Activated B cell treated with CpG ODN at 0.5 μM for 24 hours (primary cell): ENCODE data around the gene NEDD8. TPM values are rescaled to one million over a fixed set of nuclear protein-coding genes. Genes with fewer than 3 reads are reported as not detected.
A peak's percentile ranks its signal among the peaks of the same experiment; 100 is the strongest.
"Not testable (repeated sequence)": the region's sequence is repeated elsewhere in the genome, so short reads cannot be mapped to it uniquely, and the experiment has no call there.

Experiments
- ATAC-seq: fragments of 200-7000 bp; cut with Tn5 transposase; one replicate; pipeline ENCODE4 v1.10.0; 2021; ENCODE audit warnings: low read depth, mild to moderate bottlenecking, moderate library complexity
- CTCF ChIA-PET: fragments of 350-600 bp; sonication (Branson Sonifier 250); formaldehyde crosslinking; loops from one replicate; lab custom pipeline; 2021; ENCODE audit warnings: antibody characterized with exemption; lab: Charles Lee
- POLR2A ChIA-PET: fragments of 350-600 bp; sonication (Branson Sonifier 250); formaldehyde crosslinking; loops from one replicate; lab custom pipeline; 2021; ENCODE audit warnings: antibody characterized with exemption; lab: Charles Lee
- DNase-seq: peaks from one replicate; pipeline ENCODE4 v3.0.0; 2022
- H3K27ac Mint-ChIP-seq: one replicate; pipeline ENCODE4 v1.8.0; 2020; ENCODE audit warnings: mixed read lengths
- H3K27me3 Mint-ChIP-seq: one replicate; pipeline ENCODE4 v1.8.0; 2021; ENCODE audit warnings: mixed read lengths
- H3K36me3 Mint-ChIP-seq: one replicate; pipeline ENCODE4 v1.8.0; 2021; ENCODE audit warnings: low read depth, mixed read lengths
- H3K4me1 Mint-ChIP-seq: one replicate; pipeline ENCODE4 v1.8.0; 2021; ENCODE audit warnings: mixed read lengths
- H3K4me3 Mint-ChIP-seq: one replicate; pipeline ENCODE4 v1.8.0; 2020; ENCODE audit warnings: mild to moderate bottlenecking, mixed read lengths
- H3K9me3 Mint-ChIP-seq: one replicate; pipeline ENCODE4 v1.8.0; 2020; ENCODE audit warnings: mixed read lengths
- intact Hi-C: fragments of 100-400 bp; cut with micrococcal nuclease; formaldehyde crosslinking; loops from one replicate; pipeline ENCODE4 v1.15.1; 2024
- total RNA-seq: library from RNA; stranded (reverse); gene quantifications from 2 replicates; pipeline ENCODE4 v1.2.3, GENCODE V29; 2022
- TF ChIP-seq, protein P1 (sequence below): fragments of 200-600 bp; IDR thresholded peaks from one replicate; pipeline ENCODE4 v1.8.0; 2022; ENCODE audit warnings: antibody characterized with exemption, mild to moderate bottlenecking

Gene NEDD8
- total RNA-seq, 1 donor from 2014 or later, result 129 TPM

GRCh38 chr14:24247422-24247821 is 15.3 kb upstream of the NEDD8 start:
- no peaks in the 10 kb centered on the region for H3K27me3 Mint-ChIP-seq
- H3K4me1 Mint-ChIP-seq, result peaks cover 27% of the 10 kb centered on the region
- ATAC-seq, result no peak
- TF ChIP-seq, protein P1, sequence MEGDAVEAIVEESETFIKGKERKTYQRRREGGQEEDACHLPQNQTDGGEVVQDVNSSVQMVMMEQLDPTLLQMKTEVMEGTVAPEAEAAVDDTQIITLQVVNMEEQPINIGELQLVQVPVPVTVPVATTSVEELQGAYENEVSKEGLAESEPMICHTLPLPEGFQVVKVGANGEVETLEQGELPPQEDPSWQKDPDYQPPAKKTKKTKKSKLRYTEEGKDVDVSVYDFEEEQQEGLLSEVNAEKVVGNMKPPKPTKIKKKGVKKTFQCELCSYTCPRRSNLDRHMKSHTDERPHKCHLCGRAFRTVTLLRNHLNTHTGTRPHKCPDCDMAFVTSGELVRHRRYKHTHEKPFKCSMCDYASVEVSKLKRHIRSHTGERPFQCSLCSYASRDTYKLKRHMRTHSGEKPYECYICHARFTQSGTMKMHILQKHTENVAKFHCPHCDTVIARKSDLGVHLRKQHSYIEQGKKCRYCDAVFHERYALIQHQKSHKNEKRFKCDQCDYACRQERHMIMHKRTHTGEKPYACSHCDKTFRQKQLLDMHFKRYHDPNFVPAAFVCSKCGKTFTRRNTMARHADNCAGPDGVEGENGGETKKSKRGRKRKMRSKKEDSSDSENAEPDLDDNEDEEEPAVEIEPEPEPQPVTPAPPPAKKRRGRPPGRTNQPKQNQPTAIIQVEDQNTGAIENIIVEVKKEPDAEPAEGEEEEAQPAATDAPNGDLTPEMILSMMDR, result no peak
- peak overlapping the region; percentile 65 for H3K27ac Mint-ChIP-seq
- no peak overlapping the region for H3K4me3 Mint-ChIP-seq
- no peak for DNase-seq
- CTCF ChIA-PET, result interaction anchor here (0.9 to 3.1 kb wide), 5 partner anchors 23 to 61 kb away, joined by 3 to 15 read pairs (median 4); partner anchors contain the start of gene CIDEB
- POLR2A ChIA-PET, result interaction anchor here (0.6 to 11.1 kb wide), 16 partner anchors 10 to 1402 kb away, joined by 3 to 242 read pairs (median 4); partner anchors contain the start of genes CHMP4A, DCAF11, DHRS1 and MDP1
- peaks cover 13% of the 10 kb centered on the region for H3K36me3 Mint-ChIP-seq
- intact Hi-C loops, result no loop called here
- H3K9me3 Mint-ChIP-seq, result no peaks in the 10 kb centered on the region

DNA sequence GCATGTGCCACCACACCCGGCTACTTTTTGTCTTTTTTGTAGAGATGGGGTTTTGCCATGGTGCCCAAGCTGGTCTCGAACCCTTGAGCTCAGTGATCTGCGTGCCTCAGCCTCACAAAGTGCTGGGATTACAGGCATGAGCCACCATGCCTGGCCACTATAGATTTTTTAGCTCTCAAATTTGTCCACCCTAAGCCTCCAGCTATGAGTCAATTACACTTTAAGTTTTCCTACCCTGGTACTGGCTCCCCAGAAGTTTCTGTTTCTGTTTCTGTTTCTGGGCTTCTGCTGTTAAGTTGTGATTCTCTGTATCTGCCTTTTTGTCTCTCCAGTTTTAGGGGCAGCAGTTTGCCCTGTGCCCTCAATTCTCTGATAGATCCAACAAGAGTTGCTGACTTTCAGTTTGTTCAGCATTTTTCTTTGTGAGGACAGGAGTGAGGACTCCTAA is 14.6 kb upstream of the NEDD8 start:
- POLR2A ChIA-PET, result interaction anchor here (0.5 to 11.1 kb wide), 19 partner anchors 10 to 1402 kb away, joined by 3 to 242 read pairs (median 4); partner anchors contain the start of genes CHMP4A, DCAF11, DHRS1 and NOP9
- ATAC-seq, result no peak
- intact Hi-C loops, result no loop called here
- DNase-seq, result peak; percentile 11
- H3K4me3 Mint-ChIP-seq, result peak overlapping the region; percentile 76
- peaks cover 17% of the 10 kb centered on the region for H3K36me3 Mint-ChIP-seq
- peaks cover 32% of the 10 kb centered on the region for H3K4me1 Mint-ChIP-seq
- TF ChIP-seq, protein P1, result no peak
- H3K27ac Mint-ChIP-seq, result peak overlapping the region; percentile 90
- H3K27me3 Mint-ChIP-seq, result no peaks in the 10 kb centered on the region
- CTCF ChIA-PET, result interaction anchor here (0.9 to 3.1 kb wide), 6 partner anchors 24 to 61 kb away, joined by 3 to 15 read pairs (median 4); partner anchors contain the start of genes CIDEB, DHRS1 and NOP9
- no peaks in the 10 kb centered on the region for H3K9me3 Mint-ChIP-seq

- ChIA-PET POLR2A (interaction anchor here (0.6 to 11.1 kb wide), 6 partner anchors 10 to 123 kb away, joined by 3 to 242 read pairs (median 18); partner anchors contain the start of genes DHRS1, NOP9 and RABGGTA), CTCF (interaction anchor here (2.6 kb wide), 1 partner anchor 63 kb away, joined by 15 read pairs; the partner anchor contains the start of gene CIDEB)
- Mint-ChIP-seq H3K36me3 (peaks cover 22% of the 10 kb centered on the region), H3K4me1 (peaks cover 45% of the 10 kb centered on the region)
- ATAC-seq, H3K4me3 Mint-ChIP-seq, H3K27ac Mint-ChIP-seq, H3K27me3 Mint-ChIP-seq, H3K9me3 Mint-ChIP-seq, intact Hi-C loops: not testable (repeated sequence)
- DNase-seq, result peak; percentile 6
These were observed 13.2 kb upstream of the NEDD8 start for GRCh38 chr14:24245350-24245749.

DNA sequence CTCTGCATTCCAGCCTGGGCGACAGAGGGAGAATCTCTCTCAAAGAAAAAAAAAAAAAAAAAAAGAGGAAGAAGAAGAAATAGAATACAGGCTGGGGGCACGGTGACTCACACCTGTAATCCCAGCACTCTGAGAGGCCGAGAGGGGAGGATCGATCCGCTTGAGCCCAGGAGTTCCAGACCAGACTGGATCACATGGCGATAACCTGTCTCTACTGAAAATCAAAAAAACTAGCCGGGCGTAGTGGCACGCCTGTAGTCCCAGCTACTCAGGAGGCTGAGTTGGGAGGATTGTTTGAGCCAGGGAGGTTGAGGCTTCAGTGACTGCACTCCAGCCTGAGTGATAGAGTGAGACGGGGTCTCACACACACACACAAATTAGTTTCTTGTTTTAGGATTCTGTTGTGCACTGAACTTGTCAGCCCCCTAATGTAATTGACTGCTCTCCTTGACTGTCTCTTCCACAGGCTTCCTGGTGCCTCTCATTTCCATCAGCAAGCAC is 11.2 kb upstream of the NEDD8 start:
- intact Hi-C loops, result loop anchor here (1.0 to 2.0 kb wide), 3 partner anchors 35 to 193 kb away; no protein-coding TSS in a partner anchor
- Mint-ChIP-seq H3K27me3 (no peaks in the 10 kb centered on the region), H3K4me3 (peak overlapping the region; percentile 99), H3K27ac (peak overlapping the region; percentile 100), H3K36me3 (peaks cover 38% of the 10 kb centered on the region), H3K4me1 (peaks cover 64% of the 10 kb centered on the region), H3K9me3 (no peaks in the 10 kb centered on the region)
- no peak for ATAC-seq
- POLR2A ChIA-PET, result interaction anchor here (1.2 to 11.1 kb wide), 31 partner anchors 8 to 922 kb away, joined by 3 to 242 read pairs (median 20); partner anchors contain the start of genes CBLN3, CHMP4A, CIDEB and DCAF11
- TF ChIP-seq, protein P1, result no peak
- CTCF ChIA-PET, result interaction anchor here (0.6 to 3.8 kb wide), 23 partner anchors 10 to 198 kb away, joined by 3 to 139 read pairs (median 6); partner anchors contain the start of genes CHMP4A, CIDEB, DHRS1 and GMPR2
- DNase-seq, result no peak

GRCh38 chr14:24241829-24242443 is 9.8 kb upstream of the NEDD8 start:
- peaks cover 52% of the 10 kb centered on the region for H3K36me3 Mint-ChIP-seq
- ChIA-PET POLR2A (interaction anchor here (0.6 to 11.1 kb wide), 51 partner anchors 9 to 1147 kb away, joined by 3 to 242 read pairs (median 7); partner anchors contain the start of genes ACIN1, C14orf119, CBLN3 and CHMP4A), CTCF (interaction anchor here (0.7 to 3.8 kb wide), 25 partner anchors 17 to 200 kb away, joined by 3 to 139 read pairs (median 6); partner anchors contain the start of genes CHMP4A, CIDEB, DHRS1 and IRF9)
- intact Hi-C loops, result loop anchor here (1.0 to 2.0 kb wide), 14 partner anchors 10 to 228 kb away; partner anchors contain the start of genes CHMP4A, DCAF11, GMPR2 and IRF9
- H3K27me3 Mint-ChIP-seq, result no peaks in the 10 kb centered on the region
- peak; percentile 81 for ATAC-seq
- peak overlapping the region; percentile 99 for H3K4me3 Mint-ChIP-seq
- peak; percentile 91 for DNase-seq
- H3K27ac Mint-ChIP-seq, result peak overlapping the region; percentile 100
- TF ChIP-seq, protein P1, result no peak
- H3K4me1 Mint-ChIP-seq, result peaks cover 68% of the 10 kb centered on the region
- H3K9me3 Mint-ChIP-seq, result no peaks in the 10 kb centered on the region
